Lower leg skin (tissue), 3 donors: ENCODE data around the gene OTUD1.

Experiments used
- POLR2A ChIP-seq, 2 donors: fragments of 450-650 bp; IDR thresholded peaks; one replicate each; pipeline ENCODE4 v1.6.1; 2016 to 2017; ENCODE audit warnings: antibody characterized with exemption in 2 of 2, mild to moderate bottlenecking in 1 of 2, moderate library complexity in 1 of 2
- TF ChIP-seq, protein P1 (sequence below), 3 donors: fragments of 450-650 bp; IDR thresholded peaks; one replicate each; pipeline ENCODE4 v1.5.1; 2016; ENCODE audit warnings: antibody characterized with exemption in 3 of 3, mild to moderate bottlenecking in 3 of 3, moderate library complexity in 2 of 3

- TF ChIP-seq POLR2A (IDR thresholded peaks at IDR 0.05): no peak
- TF ChIP-seq, protein P1, sequence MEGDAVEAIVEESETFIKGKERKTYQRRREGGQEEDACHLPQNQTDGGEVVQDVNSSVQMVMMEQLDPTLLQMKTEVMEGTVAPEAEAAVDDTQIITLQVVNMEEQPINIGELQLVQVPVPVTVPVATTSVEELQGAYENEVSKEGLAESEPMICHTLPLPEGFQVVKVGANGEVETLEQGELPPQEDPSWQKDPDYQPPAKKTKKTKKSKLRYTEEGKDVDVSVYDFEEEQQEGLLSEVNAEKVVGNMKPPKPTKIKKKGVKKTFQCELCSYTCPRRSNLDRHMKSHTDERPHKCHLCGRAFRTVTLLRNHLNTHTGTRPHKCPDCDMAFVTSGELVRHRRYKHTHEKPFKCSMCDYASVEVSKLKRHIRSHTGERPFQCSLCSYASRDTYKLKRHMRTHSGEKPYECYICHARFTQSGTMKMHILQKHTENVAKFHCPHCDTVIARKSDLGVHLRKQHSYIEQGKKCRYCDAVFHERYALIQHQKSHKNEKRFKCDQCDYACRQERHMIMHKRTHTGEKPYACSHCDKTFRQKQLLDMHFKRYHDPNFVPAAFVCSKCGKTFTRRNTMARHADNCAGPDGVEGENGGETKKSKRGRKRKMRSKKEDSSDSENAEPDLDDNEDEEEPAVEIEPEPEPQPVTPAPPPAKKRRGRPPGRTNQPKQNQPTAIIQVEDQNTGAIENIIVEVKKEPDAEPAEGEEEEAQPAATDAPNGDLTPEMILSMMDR (IDR thresholded peaks at IDR 0.05): no peak
Observed at GRCh38 chr10:23474081-23474480, 35.2 kb downstream of the OTUD1 start.
